Lung (tissue), 12 donors: Measurements from ENCODE around the gene GTF2IRD1. TPM values are rescaled to one million over a fixed set of nuclear protein-coding genes. Genes with fewer than 3 reads are reported as not detected.

Experiments used
- ATAC-seq: fragments of 200-7000 bp; cut with Tn5 transposase; one replicate; pipeline ENCODE4 v1.9.1; 2020; ENCODE audit warnings: moderate number of reproducible peaks; ENCODE audit not compliant: insufficient read depth, low FRiP score
- DNase-seq, 3 donors: peaks; one replicate each; pipeline ENCODE4 v3.0.0-alpha.2; 2013 to 2017
- H3K27ac ChIP-seq, 2 donors: one replicate each; pipeline ENCODE4 v1.5.1; 2013; ENCODE audit warnings: mild to moderate bottlenecking in 2 of 2, moderate library complexity in 2 of 2, control low read depth in 1 of 2, inconsistent platforms in 1 of 2, low read depth in 1 of 2, low read length in 1 of 2
- H3K27me3 ChIP-seq, 3 donors: one replicate each; pipeline ENCODE4 v1.5.1; 2013; ENCODE audit warnings: low read length in 2 of 3; ENCODE audit not compliant: control insufficient read depth in 3 of 3, insufficient read depth in 3 of 3
- H3K36me3 ChIP-seq, 4 donors: one replicate each; pipeline ENCODE4 v1.5.1; 2013; ENCODE audit warnings: low read length in 4 of 4, mild to moderate bottlenecking in 1 of 4, moderate library complexity in 1 of 4; ENCODE audit not compliant: control insufficient read depth in 4 of 4, insufficient read depth in 4 of 4
- H3K4me1 ChIP-seq, 5 donors: one replicate each; pipeline ENCODE4 v1.5.1; 2013; ENCODE audit warnings: low read length in 5 of 5, mild to moderate bottlenecking in 2 of 5, moderate library complexity in 1 of 5; ENCODE audit not compliant: control insufficient read depth in 5 of 5, insufficient read depth in 5 of 5
- H3K4me3 ChIP-seq: one replicate; pipeline ENCODE4 v1.5.1; 2013; ENCODE audit warnings: mild to moderate bottlenecking, control low read depth, moderate library complexity
- H3K9ac ChIP-seq, 2 donors: one replicate each; pipeline ENCODE4 v1.5.1; 2013; ENCODE audit warnings: low read length in 2 of 2, control low read depth in 1 of 2; ENCODE audit not compliant: insufficient read depth in 1 of 2
- H3K9me3 ChIP-seq, 4 donors: one replicate each; pipeline ENCODE4 v1.5.1; 2013; ENCODE audit warnings: low read length in 3 of 4, mild to moderate bottlenecking in 1 of 4, moderate library complexity in 1 of 4; ENCODE audit not compliant: control insufficient read depth in 4 of 4, insufficient read depth in 3 of 4
- WGBS, 2 donors: extraction: QIAGEN DNeasy Blood & Tissue Kit; methylation state at CpG; one replicate each; pipeline ENCODE4 v1.1.7; 2013; 5-methylcytosine and 5-hydroxymethylcytosine counted together
- polyA plus RNA-seq, 2 donors: library from polyadenylated mRNA; stranded (reverse); fragments of 200-250 nt; gene quantifications; one replicate each; pipeline ENCODE4 v1.2.1, GENCODE V29; 2013
- total RNA-seq, 2 donors: library from RNA; depleted of rRNA in 1 of 2; stranded (reverse); fragments of >200 nt in 1 of 2; gene quantifications; one replicate each; pipeline ENCODE4 v1.2.1, GENCODE V29; 2014 to 2021
- TF ChIP-seq, protein P1 (sequence below): IDR thresholded peaks from 2 replicates; pipeline ENCODE4 v1.5.1; 2012; ENCODE audit warnings: mild to moderate bottlenecking; ENCODE audit errors: control extremely low read depth, extremely low read depth
- donor health status: control.
- donor health status: control.
- donor health status: Bipolar disorder and iron deficiency.
- donor health status: healthy.
- donor health status: DM: yes; HTN: yes; CAD: no.

The GTF2IRD1 gene
- total and polyA plus RNA-seq, 4 donors: 9.3 to 24.1 (median 17.2) TPM

DNA sequence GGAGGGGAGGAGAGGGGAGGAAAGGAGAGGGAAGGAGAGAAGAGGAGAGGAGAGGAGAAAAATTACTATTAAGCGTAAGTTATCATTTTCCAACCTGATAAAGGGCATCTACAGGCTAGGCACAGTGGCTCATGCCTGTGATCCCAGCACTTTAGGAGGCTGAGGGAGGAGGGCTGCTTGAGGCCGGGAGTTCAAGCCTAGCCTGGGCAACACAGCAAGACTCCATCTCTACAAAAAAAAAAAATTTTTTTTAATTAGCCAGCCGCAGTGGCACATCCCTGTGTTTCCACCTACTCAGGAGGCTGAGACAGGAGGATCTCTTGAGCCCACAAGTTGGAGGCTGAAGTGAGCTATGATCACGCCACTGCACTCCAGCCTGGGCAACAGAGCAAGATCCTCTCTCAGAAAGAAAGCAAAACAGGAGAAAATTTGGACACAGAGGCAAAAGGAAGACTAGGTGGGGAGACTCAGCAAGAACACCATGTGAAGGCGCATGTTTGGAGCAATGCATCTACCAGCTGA lies 168.6 kb downstream of the GTF2IRD1 start:
- no peak overlapping the region for H3K9ac ChIP-seq
- DNase-seq: no peak
- 93 to 94% methylated on average over 5 of the region's 5 CpGs for WGBS, 2 donors
- H3K36me3 ChIP-seq: no peaks in the 10 kb centered on the region
- no peak for ATAC-seq
- H3K27ac ChIP-seq: no peak overlapping the region
- H3K27me3 ChIP-seq: no peaks in the 10 kb centered on the region
- no peak overlapping the region for H3K4me3 ChIP-seq
- TF ChIP-seq, protein P1, sequence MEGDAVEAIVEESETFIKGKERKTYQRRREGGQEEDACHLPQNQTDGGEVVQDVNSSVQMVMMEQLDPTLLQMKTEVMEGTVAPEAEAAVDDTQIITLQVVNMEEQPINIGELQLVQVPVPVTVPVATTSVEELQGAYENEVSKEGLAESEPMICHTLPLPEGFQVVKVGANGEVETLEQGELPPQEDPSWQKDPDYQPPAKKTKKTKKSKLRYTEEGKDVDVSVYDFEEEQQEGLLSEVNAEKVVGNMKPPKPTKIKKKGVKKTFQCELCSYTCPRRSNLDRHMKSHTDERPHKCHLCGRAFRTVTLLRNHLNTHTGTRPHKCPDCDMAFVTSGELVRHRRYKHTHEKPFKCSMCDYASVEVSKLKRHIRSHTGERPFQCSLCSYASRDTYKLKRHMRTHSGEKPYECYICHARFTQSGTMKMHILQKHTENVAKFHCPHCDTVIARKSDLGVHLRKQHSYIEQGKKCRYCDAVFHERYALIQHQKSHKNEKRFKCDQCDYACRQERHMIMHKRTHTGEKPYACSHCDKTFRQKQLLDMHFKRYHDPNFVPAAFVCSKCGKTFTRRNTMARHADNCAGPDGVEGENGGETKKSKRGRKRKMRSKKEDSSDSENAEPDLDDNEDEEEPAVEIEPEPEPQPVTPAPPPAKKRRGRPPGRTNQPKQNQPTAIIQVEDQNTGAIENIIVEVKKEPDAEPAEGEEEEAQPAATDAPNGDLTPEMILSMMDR: no peak
- H3K9me3 ChIP-seq: no peaks in the 10 kb centered on the region
- peaks cover 0 to 4% (median 0%) of the 10 kb centered on the region in 5 donors for H3K4me1 ChIP-seq

DNA sequence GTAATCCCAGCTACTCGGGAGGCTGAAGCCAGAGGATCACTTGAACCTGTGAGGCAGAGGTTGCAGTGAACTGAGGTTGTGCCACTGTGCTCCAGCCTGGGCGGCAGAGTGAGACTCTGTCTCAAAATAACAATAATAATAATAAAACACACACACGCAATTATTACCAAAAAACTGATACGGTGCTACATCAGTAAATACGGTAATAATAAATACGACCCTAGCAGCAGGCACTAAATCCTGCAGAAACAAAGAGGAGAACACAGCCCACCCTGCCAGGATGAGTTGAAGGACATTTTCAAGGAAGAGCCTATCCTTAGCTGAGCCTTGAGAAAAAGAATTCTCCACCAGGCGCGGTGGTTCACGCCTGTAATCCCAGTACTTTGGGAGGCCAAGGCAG lies 169.4 kb downstream of the GTF2IRD1 start:
- H3K4me1 ChIP-seq: peaks cover 0 to 5% (median 3%) of the 10 kb centered on the region in 5 donors
- no peaks in the 10 kb centered on the region for H3K9me3 ChIP-seq
- H3K36me3 ChIP-seq: no peaks in the 10 kb centered on the region
- ATAC-seq (no peak), DNase-seq (no peak)
- H3K9ac ChIP-seq: no peak overlapping the region
- TF ChIP-seq, protein P1: no peak
- 86 to 87% methylated on average over 9 of the region's 9 CpGs for WGBS, 2 donors
- no peak overlapping the region for H3K4me3 ChIP-seq
- no peak overlapping the region for H3K27ac ChIP-seq
- H3K27me3 ChIP-seq: no peaks in the 10 kb centered on the region

DNA sequence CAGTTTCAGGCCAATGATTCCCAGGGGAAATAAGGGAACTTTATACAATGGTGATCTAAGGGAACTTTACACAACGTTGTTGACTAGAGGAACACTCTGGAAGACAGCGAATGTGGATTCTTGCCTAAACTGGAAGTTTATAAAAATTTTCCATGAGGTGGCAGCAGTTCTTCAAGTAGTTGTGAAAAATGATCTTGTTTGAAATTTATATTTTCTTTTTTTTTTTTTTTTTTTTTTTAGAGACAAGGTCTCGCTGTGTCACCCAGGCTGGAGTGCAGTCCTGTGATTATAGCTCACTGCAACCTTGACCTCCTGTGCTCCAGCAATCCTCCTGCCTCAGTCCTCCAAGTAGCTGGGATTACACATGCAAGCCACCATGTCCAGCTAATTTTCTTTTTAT lies 171.7 kb downstream of the GTF2IRD1 start:
- DNase-seq (peak in 2 of 3 donors; percentile 79), ATAC-seq (no peak)
- Histone ChIP-seq H3K9ac (no peak overlapping the region), H3K4me3 (no peak overlapping the region), H3K9me3 (no peaks in the 10 kb centered on the region), H3K36me3 (no peaks in the 10 kb centered on the region), H3K4me1 (peaks cover 1 to 11% (median 3%) of the 10 kb centered on the region in 5 donors), H3K27me3 (no peaks in the 10 kb centered on the region), H3K27ac (no peak overlapping the region)
- WGBS, 2 donors: 11 to 13% methylated on average over 3 of the region's 3 CpGs
- TF ChIP-seq, protein P1: no peak
